ENCODE results near the gene WDR82. TPM values are rescaled to one million over a fixed set of nuclear protein-coding genes. Genes with fewer than 3 reads are reported as not detected.
A peak's percentile ranks its signal among the peaks of the same experiment; 100 is the strongest.

The WDR82 gene
- total RNA-seq, 1 donor from 2014 or later: 57.4 TPM

GRCh38 chr3:52223449-52224408 is 54.7 kb downstream of the WDR82 start:
- FAIRE-seq: no peak
- Mint-ChIP-seq H3K27ac (ENCODE audit: unreplicated experiment) (peak overlapping the region; percentile 78), H3K9me3 (ENCODE audit: unreplicated experiment) (peaks cover 6% of the 10 kb centered on the region), H3K4me1 (ENCODE audit: low read depth, unreplicated experiment) (no peaks in the 10 kb centered on the region), H3K27me3 (ENCODE audit: low read depth, unreplicated experiment) (peaks cover 9% of the 10 kb centered on the region), H3K4me3 (ENCODE audit: unreplicated experiment) (no peak overlapping the region), H3K36me3 (ENCODE audit: low read depth, unreplicated experiment) (peaks cover 7% of the 10 kb centered on the region)
- Histone ChIP-seq H4K20me1 (ENCODE audit: insufficient read depth, low read length) (peaks cover 9% of the 10 kb centered on the region), H3K4me2 (ENCODE audit: low read length) (no peak overlapping the region), H3K27ac (ENCODE audit: low read depth, low read length) (no peak overlapping the region), H3K4me1 (ENCODE audit: insufficient read depth, low read length) (peaks cover 7% of the 10 kb centered on the region), H3K4me3 (ENCODE audit: insufficient read depth, low read depth, low read length) (no peak overlapping the region), H3K36me3 (ENCODE audit: insufficient read depth, low read length) (peaks cover 3% of the 10 kb centered on the region), H3K27me3 (ENCODE audit: insufficient read depth, low read length) (no peaks in the 10 kb centered on the region), H2AFZ (ENCODE audit: low read depth, low read length) (no peak overlapping the region), H3K9me3 (ENCODE audit: insufficient read depth, low read depth, low read length) (no peaks in the 10 kb centered on the region), H3K9ac (ENCODE audit: low read length) (no peak overlapping the region), H3K79me2 (ENCODE audit: insufficient read depth, low read length) (no peaks in the 10 kb centered on the region)
- no peak for TF ChIP-seq EZH2 (IDR thresholded peaks at IDR 0.05; ENCODE audit: insufficient read depth, low read length)
- TF ChIP-seq, protein P1, sequence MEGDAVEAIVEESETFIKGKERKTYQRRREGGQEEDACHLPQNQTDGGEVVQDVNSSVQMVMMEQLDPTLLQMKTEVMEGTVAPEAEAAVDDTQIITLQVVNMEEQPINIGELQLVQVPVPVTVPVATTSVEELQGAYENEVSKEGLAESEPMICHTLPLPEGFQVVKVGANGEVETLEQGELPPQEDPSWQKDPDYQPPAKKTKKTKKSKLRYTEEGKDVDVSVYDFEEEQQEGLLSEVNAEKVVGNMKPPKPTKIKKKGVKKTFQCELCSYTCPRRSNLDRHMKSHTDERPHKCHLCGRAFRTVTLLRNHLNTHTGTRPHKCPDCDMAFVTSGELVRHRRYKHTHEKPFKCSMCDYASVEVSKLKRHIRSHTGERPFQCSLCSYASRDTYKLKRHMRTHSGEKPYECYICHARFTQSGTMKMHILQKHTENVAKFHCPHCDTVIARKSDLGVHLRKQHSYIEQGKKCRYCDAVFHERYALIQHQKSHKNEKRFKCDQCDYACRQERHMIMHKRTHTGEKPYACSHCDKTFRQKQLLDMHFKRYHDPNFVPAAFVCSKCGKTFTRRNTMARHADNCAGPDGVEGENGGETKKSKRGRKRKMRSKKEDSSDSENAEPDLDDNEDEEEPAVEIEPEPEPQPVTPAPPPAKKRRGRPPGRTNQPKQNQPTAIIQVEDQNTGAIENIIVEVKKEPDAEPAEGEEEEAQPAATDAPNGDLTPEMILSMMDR (IDR thresholded peaks at IDR 0.05; ENCODE audit: insufficient read depth, low read depth, low read length): no peak
- no peak for DNase-seq (ENCODE audit: low read depth)

- DNase-seq (ENCODE audit: low read depth): no peak
- no peaks in the 10 kb centered on the region for H3K4me1 Mint-ChIP-seq (ENCODE audit: low read depth, unreplicated experiment)
- H3K27ac ChIP-seq (ENCODE audit: low read depth, low read length): no peak overlapping the region
- no peaks in the 10 kb centered on the region for H3K27me3 ChIP-seq (ENCODE audit: insufficient read depth, low read length)
- peak overlapping the region; percentile 34 for H3K27ac Mint-ChIP-seq (ENCODE audit: unreplicated experiment)
- peaks cover 6% of the 10 kb centered on the region for H3K9me3 Mint-ChIP-seq (ENCODE audit: unreplicated experiment)
- no peak for FAIRE-seq
- H3K9me3 ChIP-seq (ENCODE audit: insufficient read depth, low read depth, low read length): no peaks in the 10 kb centered on the region
- no peak overlapping the region for H3K4me3 ChIP-seq (ENCODE audit: insufficient read depth, low read depth, low read length)
- H3K9ac ChIP-seq (ENCODE audit: low read length): no peak overlapping the region
- H3K36me3 Mint-ChIP-seq (ENCODE audit: low read depth, unreplicated experiment): peaks cover 7% of the 10 kb centered on the region
- peaks cover 9% of the 10 kb centered on the region for H3K27me3 Mint-ChIP-seq (ENCODE audit: low read depth, unreplicated experiment)
- H3K4me2 ChIP-seq (ENCODE audit: low read length): no peak overlapping the region
- peaks cover 9% of the 10 kb centered on the region for H3K4me1 ChIP-seq (ENCODE audit: insufficient read depth, low read length)
- H3K4me3 Mint-ChIP-seq (ENCODE audit: unreplicated experiment): no peak overlapping the region
- H4K20me1 ChIP-seq (ENCODE audit: insufficient read depth, low read length): peaks cover 2% of the 10 kb centered on the region
- H2AFZ ChIP-seq (ENCODE audit: low read depth, low read length): no peak overlapping the region
- H3K79me2 ChIP-seq (ENCODE audit: insufficient read depth, low read length): no peaks in the 10 kb centered on the region
- TF ChIP-seq EZH2 (IDR thresholded peaks at IDR 0.05; ENCODE audit: insufficient read depth, low read length): no peak
- TF ChIP-seq, protein P1 (IDR thresholded peaks at IDR 0.05; ENCODE audit: insufficient read depth, low read depth, low read length): no peak
- no peaks in the 10 kb centered on the region for H3K36me3 ChIP-seq (ENCODE audit: insufficient read depth, low read length)
Measured at GRCh38 chr3:52222319-52223221, 55.9 kb downstream of the WDR82 start.
